ENCODE measurements around the gene DNAJA1.
"Not testable (repeated sequence)": the region's sequence is repeated elsewhere in the genome, so short reads cannot be mapped to it uniquely, and the experiment has no call there.

DNAJA1 gene

GRCh38 chr9:33082538-33083326 is 57.7 kb downstream of the DNAJA1 start:
- no peak for DNase-seq

GRCh38 chr9:33085672-33086071 is 60.6 kb downstream of the DNAJA1 start:
- not testable (repeated sequence) for DNase-seq

Measured in NCI-H774 (cell line).